ENCODE data around the gene BAZ2A.
"Not testable (repeated sequence)": the region's sequence is repeated elsewhere in the genome, so short reads cannot be mapped to it uniquely, and the experiment has no call there.

Gene BAZ2A

GRCh38 chr12:56630180-56630632, at the start of gene BAZ2A:
Gene BAZ2A, minus strand, starts transcription at chr12:56630326. Its CDS starts 12,796 bp downstream, at chr12:56617530.
- peak; percentile 77 to 85 (median 77) for DNase-seq (ENCODE audit: low read depth in 3 of 3)

- no peak for DNase-seq (ENCODE audit: low read depth in 3 of 3)
Measured at GRCh38 chr12:56678852-56679251, 48.7 kb upstream of the BAZ2A start.

- DNase-seq (ENCODE audit: low read depth in 3 of 3): no peak
Measured at GRCh38 chr12:56677680-56678079, 47.6 kb upstream of the BAZ2A start.

GRCh38 chr12:56676851-56677580, 46.9 kb upstream of the BAZ2A start:
- no peak for DNase-seq (ENCODE audit: low read depth in 3 of 3)

- DNase-seq (ENCODE audit: low read depth in 3 of 3): no peak
Measured at GRCh38 chr12:56671608-56672007, 41.5 kb upstream of the BAZ2A start.

- DNase-seq (ENCODE audit: low read depth in 3 of 3): no peak
Measured at GRCh38 chr12:56670836-56671235, 40.7 kb upstream of the BAZ2A start.

- DNase-seq (ENCODE audit: low read depth in 3 of 3): no peak
Measured at GRCh38 chr12:56668197-56668457, 38.0 kb upstream of the BAZ2A start.

GRCh38 chr12:56661979-56662638, 32.0 kb upstream of the BAZ2A start:
- DNase-seq (ENCODE audit: low read depth in 3 of 3): no peak

GRCh38 chr12:56661560-56661959, 31.4 kb upstream of the BAZ2A start:
- DNase-seq (ENCODE audit: low read depth in 3 of 3): no peak

GRCh38 chr12:56658921-56659320, 28.8 kb upstream of the BAZ2A start:
- no peak for DNase-seq (ENCODE audit: low read depth in 3 of 3)

- DNase-seq (ENCODE audit: low read depth in 3 of 3): no peak
Measured at GRCh38 chr12:56657416-56658379, 27.6 kb upstream of the BAZ2A start.

- not testable (repeated sequence) for DNase-seq (ENCODE audit: low read depth in 3 of 3)
Measured at GRCh38 chr12:56653781-56654180, 23.7 kb upstream of the BAZ2A start.

- DNase-seq (ENCODE audit: low read depth in 3 of 3): not testable (repeated sequence)
Measured at GRCh38 chr12:56648023-56648422, 17.9 kb upstream of the BAZ2A start.

- peak; percentile 72 to 89 (median 85) for DNase-seq (ENCODE audit: low read depth in 3 of 3)
Measured at GRCh38 chr12:56645717-56646446, 15.8 kb upstream of the BAZ2A start, which contains the start of gene ATP5F1B. Gene ATP5F1B, minus strand, starts transcription at chr12:56645984. Its CDS starts 21 bp downstream, at chr12:56645963.

- DNase-seq (ENCODE audit: low read depth in 3 of 3): no peak
Measured at GRCh38 chr12:56645201-56645716, 15.1 kb upstream of the BAZ2A start.

GRCh38 chr12:56644654-56645053, 14.5 kb upstream of the BAZ2A start:
- no peak for DNase-seq (ENCODE audit: low read depth in 3 of 3)

- no peak for DNase-seq (ENCODE audit: low read depth in 3 of 3)
Measured at GRCh38 chr12:56641219-56641618, 11.1 kb upstream of the BAZ2A start.

GRCh38 chr12:56637621-56638020, 7.5 kb upstream of the BAZ2A start:
- DNase-seq (ENCODE audit: low read depth in 3 of 3): no peak

GRCh38 chr12:56636675-56637540, 6.8 kb upstream of the BAZ2A start:
- peak; percentile 77 to 91 (median 82) for DNase-seq (ENCODE audit: low read depth in 3 of 3)

All from stimulated activated CD4-positive, alpha-beta T cell treated with anti-CD3 and anti-CD28 coated beads, TNF-alpha, amount 100 ng/mL, for 24 hours (primary cell).